Measurements from ENCODE around the gene SLX9.

- TF ChIP-seq CTCF (conservative IDR thresholded peaks at IDR 0.05; ENCODE audit: low read length) (no peak), EZH2phosphoT487 (IDR thresholded peaks at IDR 0.05; ENCODE audit: borderline replicate concordance, low read depth, low read length) (no peak)
Observed at GRCh38 chr21:44984792-44985440, 45.1 kb downstream of the SLX9 start.
